Muscle of leg (tissue), 11 donors: ENCODE results near the gene C2orf76. TPM values are rescaled to one million over a fixed set of nuclear protein-coding genes. Genes with fewer than 3 reads are reported as not detected.

ENCODE experiments used
- DNase-seq: peaks from one replicate; pipeline ENCODE4 v3.0.0; 2013
- H3K27ac ChIP-seq: one replicate; pipeline ENCODE4 v1.5.1; 2013; ENCODE audit warnings: mild to moderate bottlenecking, low read length, control low read depth
- H3K27me3 ChIP-seq: one replicate; pipeline ENCODE4 v1.6.1; 2013; ENCODE audit warnings: low read length; ENCODE audit not compliant: control insufficient read depth, insufficient read depth
- H3K36me3 ChIP-seq: one replicate; pipeline ENCODE4 v1.6.1; 2013; ENCODE audit warnings: low read length; ENCODE audit not compliant: control insufficient read depth, insufficient read depth
- H3K4me1 ChIP-seq: one replicate; pipeline ENCODE4 v1.6.1; 2013; ENCODE audit warnings: low read length; ENCODE audit not compliant: control insufficient read depth, insufficient read depth
- H3K4me3 ChIP-seq: one replicate; pipeline ENCODE4 v1.5.1; 2013; ENCODE audit warnings: low read length, control low read depth
- H3K9me3 ChIP-seq: replicated peaks from 2 replicates; pipeline ENCODE4 v1.6.1; 2013; ENCODE audit warnings: low read depth, low read length; ENCODE audit not compliant: control insufficient read depth
- WGBS: methylation state at CpG from one replicate; pipeline ENCODE4 v1.1.5; 2013; ENCODE audit warnings: missing lambda C conversion rate; ENCODE audit not compliant: insufficient coverage; 5-methylcytosine and 5-hydroxymethylcytosine counted together
- polyA plus RNA-seq, 8 donors: library from polyadenylated mRNA; unstranded; fragments of 120-200 nt; gene quantifications; one replicate each; pipeline versions ENCODE4 v1.2.1 to v1.2.3, GENCODE V29; 2013; ENCODE audit warnings: inconsistent platforms in 1 of 8, low replicate concordance in 1 of 8; ENCODE audit not compliant: insufficient read length in 8 of 8, insufficient read depth in 1 of 8
- total RNA-seq: library from RNA; stranded (reverse); fragments of 120-200 nt; gene quantifications from one replicate; pipeline ENCODE4 v1.2.4, GENCODE V29; 2013

The C2orf76 gene
- total and polyA plus RNA-seq, 9 donors = 8.9 to 11.9 (median 9.8) TPM

GRCh38 chr2:119290859-119291587, 75.6 kb downstream of the C2orf76 start:
- H3K4me1 ChIP-seq = no peaks in the 10 kb centered on the region
- H3K4me3 ChIP-seq = no peak overlapping the region
- peak; percentile 70 for DNase-seq
- no peak overlapping the region for H3K27ac ChIP-seq
- no peaks in the 10 kb centered on the region for H3K9me3 ChIP-seq
- no peaks in the 10 kb centered on the region for H3K27me3 ChIP-seq
- 20% methylated on average over 6 of the region's 15 CpGs for WGBS
- no peaks in the 10 kb centered on the region for H3K36me3 ChIP-seq

DNA sequence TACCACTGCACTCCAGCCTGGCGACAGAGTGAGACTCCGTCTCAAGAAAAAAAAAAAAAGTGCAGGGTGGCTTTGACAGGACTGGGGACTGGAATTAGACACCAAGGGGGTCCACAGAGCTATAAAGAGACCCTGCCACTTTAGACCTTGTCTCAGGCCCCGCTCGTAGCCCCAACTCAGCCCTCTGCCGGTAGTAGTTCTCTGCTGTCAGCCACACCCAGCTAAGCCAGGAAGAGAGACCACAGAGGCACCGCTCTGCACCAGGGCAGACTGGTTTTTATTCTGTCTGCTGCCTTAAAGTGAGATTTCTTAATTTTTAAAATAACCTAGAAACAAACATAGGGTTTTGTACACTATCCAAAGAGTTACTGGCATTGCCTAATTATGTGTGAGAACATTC, 77.0 kb downstream of the C2orf76 start:
- no peak overlapping the region for H3K4me3 ChIP-seq
- no peaks in the 10 kb centered on the region for H3K27me3 ChIP-seq
- no peaks in the 10 kb centered on the region for H3K4me1 ChIP-seq
- DNase-seq = no peak
- no peak overlapping the region for H3K27ac ChIP-seq
- no peaks in the 10 kb centered on the region for H3K36me3 ChIP-seq
- no peaks in the 10 kb centered on the region for H3K9me3 ChIP-seq
- WGBS = 93% methylated on average over 2 of the region's 6 CpGs

DNA sequence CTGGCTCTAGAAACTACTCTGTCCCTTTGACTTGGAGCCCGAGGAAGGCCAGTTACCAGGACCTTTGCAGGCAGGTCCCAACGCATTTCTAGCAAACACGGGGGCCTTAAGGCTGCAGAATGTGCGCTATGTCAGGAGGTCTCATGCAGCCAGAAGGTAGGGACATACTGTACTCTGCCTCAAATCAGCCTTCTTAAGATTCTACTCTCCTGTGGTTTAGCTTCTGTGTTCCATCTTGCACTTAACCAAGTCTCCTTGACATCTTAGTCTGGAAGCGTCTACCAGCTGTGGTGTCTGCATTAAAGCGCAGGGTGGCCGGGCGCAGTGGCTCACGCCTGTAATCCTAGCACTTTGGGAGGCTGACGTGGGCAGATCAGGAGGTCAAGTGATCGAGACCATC, 77.5 kb downstream of the C2orf76 start:
- no peak overlapping the region for H3K27ac ChIP-seq
- H3K27me3 ChIP-seq = no peaks in the 10 kb centered on the region
- DNase-seq = no peak
- H3K36me3 ChIP-seq = no peaks in the 10 kb centered on the region
- 94% methylated on average over 7 of the region's 11 CpGs for WGBS
- no peak overlapping the region for H3K4me3 ChIP-seq
- H3K9me3 ChIP-seq = no peaks in the 10 kb centered on the region
- no peaks in the 10 kb centered on the region for H3K4me1 ChIP-seq

- H3K4me1 ChIP-seq = no peaks in the 10 kb centered on the region
- 93% methylated on average over 3 of the region's 6 CpGs for WGBS
- no peak overlapping the region for H3K27ac ChIP-seq
- H3K36me3 ChIP-seq = no peaks in the 10 kb centered on the region
- no peak for DNase-seq
- no peak overlapping the region for H3K4me3 ChIP-seq
- H3K9me3 ChIP-seq = no peaks in the 10 kb centered on the region
- no peaks in the 10 kb centered on the region for H3K27me3 ChIP-seq
Observed at GRCh38 chr2:119288576-119288975, 78.1 kb downstream of the C2orf76 start.

DNA sequence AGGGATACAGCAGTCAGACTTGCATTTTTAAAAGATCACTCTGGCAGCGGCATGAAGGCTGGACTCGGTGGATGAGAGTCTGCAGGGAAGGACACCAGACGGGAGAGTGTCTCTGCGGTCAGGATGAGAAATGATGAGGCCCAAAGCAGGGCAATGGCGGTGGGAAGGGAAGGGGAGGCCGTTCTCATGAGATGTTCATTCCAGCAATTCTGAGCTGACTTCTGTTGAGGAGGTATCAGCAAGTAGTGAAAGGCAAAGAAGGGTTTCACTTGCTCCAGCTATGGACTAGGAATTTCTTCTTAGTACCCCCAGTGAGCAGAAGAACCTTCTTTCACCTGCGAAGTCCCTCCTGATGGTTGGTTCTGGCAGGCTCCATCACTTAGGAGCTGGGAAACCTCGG, 80.0 kb downstream of the C2orf76 start:
- no peaks in the 10 kb centered on the region for H3K9me3 ChIP-seq
- H3K27ac ChIP-seq = no peak overlapping the region
- H3K4me1 ChIP-seq = no peaks in the 10 kb centered on the region
- no peak overlapping the region for H3K4me3 ChIP-seq
- DNase-seq = no peak
- H3K27me3 ChIP-seq = no peaks in the 10 kb centered on the region
- 87% methylated on average over 5 of the region's 8 CpGs for WGBS
- H3K36me3 ChIP-seq = no peaks in the 10 kb centered on the region

DNA sequence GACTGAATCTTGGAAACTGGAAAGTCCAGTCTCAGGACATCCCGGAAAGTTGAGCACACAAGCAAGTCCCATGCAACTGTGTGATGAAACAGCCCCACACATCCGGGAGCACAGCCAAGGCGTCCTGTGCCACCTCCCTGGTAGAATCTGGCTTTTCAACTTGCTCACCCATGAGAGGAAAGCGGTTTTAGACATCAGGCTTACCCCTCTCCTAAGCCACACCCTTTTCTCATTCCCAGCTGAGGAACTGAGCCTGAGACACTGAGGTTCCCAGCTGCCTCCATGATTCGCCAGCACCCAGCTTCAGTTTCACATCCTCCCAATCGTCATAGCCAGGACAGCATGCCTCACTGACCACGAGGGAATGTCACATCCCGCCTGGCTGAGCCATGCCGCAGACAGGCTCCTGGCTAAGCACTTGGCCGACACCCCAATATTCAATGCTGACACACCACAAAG, 82.7 kb downstream of the C2orf76 start:
- Histone ChIP-seq H3K27me3 (no peaks in the 10 kb centered on the region), H3K4me3 (no peak overlapping the region), H3K27ac (no peak overlapping the region), H3K9me3 (no peaks in the 10 kb centered on the region), H3K36me3 (no peaks in the 10 kb centered on the region), H3K4me1 (no peaks in the 10 kb centered on the region)
- peak; percentile 43 for DNase-seq
- WGBS = 55% methylated on average over 8 of the region's 10 CpGs

DNA sequence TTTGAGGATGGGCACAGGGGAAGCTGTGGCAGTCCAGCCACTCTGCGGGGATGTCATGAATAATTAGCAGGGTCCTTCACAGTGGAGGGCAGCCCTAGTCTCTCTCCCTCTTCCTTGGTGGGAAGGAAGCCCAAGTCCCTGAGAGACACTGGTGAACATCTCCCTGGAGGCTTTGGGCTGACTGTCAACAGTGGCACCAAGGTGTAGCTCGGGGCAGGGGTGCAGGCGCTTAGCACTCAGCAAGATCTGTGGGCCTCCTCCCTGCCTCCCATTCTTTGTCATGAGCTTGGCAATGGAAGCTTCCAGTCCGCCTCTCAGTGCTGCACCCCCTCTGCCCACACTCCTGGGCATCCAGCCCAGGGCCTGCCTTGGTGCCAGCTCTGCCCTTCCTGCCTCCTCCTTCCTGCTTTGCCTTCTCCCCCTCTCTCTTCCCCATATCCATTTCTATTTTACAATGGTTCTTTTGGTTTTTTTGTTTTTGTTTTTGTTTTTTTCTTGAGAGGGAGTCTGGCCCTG, 83.6 kb downstream of the C2orf76 start:
- Histone ChIP-seq H3K27me3 (no peaks in the 10 kb centered on the region), H3K4me3 (no peak overlapping the region), H3K9me3 (no peaks in the 10 kb centered on the region), H3K36me3 (no peaks in the 10 kb centered on the region), H3K4me1 (no peaks in the 10 kb centered on the region), H3K27ac (no peak overlapping the region)
- DNase-seq = no peak
- 93% methylated on average over 4 of the region's 4 CpGs for WGBS

DNA sequence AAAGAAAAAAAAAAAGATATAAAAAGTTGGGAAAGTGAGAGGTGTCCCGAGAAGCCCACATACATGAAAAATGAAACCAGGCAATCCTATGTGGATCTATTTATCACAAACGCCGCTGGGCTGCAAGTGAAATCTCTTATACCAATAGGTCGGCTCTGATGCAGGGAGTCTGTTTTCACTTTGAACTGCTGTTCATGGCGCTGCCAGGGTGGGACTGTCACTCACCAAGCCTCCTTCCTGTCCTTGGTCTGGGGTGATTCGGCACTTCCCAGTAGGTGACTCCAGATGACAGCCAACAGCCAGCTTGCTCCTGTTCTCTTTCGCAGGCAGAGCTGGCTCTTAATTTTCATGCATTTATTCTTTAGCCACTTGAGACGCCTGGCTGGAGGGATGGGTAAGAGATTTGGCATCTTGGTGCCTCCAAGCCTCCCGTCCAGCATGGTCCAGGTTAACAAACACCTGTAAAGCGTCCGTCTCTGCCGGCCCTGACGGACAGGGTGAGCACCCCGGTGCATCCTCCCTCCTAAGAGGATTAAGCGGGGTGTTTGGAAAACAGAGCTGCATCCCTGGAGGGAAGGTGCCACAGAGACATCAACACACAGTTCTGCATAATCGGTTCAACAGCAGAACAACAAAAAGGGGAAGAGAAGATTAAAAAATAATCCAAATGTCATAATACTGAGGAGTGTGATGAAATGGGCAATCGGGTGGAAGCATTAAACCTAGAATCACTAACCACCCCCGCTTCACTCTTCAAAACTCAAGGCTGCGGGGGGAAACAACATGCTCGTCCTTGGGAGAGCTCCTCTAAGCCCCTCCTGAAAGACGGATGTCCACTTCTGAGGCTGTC, 84.3 kb downstream of the C2orf76 start:
- 78% methylated on average over 9 of the region's 21 CpGs for WGBS

DNA sequence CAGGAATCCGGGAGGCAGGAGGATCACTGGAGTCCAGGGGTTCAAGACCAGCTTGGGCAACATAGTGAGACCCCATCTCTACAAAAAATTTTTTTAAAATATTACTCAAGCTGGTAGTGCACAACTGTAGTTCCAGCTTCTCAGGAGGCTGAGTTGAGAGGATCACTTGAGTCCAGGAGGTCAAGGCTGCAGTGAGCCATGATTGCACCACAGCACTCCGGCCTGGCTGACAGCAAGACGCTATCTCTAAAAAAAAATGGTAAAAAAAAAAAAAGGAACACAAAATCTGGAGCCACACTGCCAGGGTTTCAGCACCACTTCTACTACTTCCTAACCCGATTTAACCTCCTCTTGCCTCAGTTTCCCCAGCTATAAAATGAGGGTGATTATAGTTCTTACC, 86.0 kb downstream of the C2orf76 start:
- Histone ChIP-seq H3K9me3 (no peaks in the 10 kb centered on the region), H3K4me3 (no peak overlapping the region), H3K27me3 (no peaks in the 10 kb centered on the region), H3K36me3 (no peaks in the 10 kb centered on the region), H3K27ac (no peak overlapping the region), H3K4me1 (no peaks in the 10 kb centered on the region)
- 83% methylated on average over 1 of the region's 4 CpGs for WGBS
- DNase-seq = no peak

More for the DNA sequence above, 84.3 kb downstream of the C2orf76 start:
- Histone ChIP-seq H3K9me3 (no peaks in the 10 kb centered on the region), H3K4me3 (no peak overlapping the region), H3K4me1 (no peaks in the 10 kb centered on the region), H3K36me3 (no peaks in the 10 kb centered on the region), H3K27ac (no peak overlapping the region), H3K27me3 (no peaks in the 10 kb centered on the region)
- DNase-seq = no peak

DNA sequence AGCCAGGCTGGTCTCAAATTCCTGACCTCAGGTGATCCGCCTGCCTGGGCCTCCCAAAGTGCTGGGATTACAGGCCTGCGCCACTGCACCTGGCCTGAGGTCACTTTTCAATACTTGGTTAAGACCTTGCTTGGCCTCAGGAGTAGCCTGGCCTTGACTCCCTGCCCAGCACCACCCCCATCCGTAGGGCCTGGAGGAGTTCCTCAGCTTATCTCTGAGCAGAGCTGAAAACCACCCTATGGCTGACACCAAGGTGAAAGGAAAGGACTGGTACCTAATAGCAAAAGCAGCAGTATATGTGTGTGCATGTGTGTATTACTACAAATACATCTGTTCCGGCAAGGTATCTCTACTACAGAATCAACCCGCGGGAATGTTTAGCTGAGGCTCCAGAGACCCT, 87.0 kb downstream of the C2orf76 start:
- Histone ChIP-seq H3K36me3 (no peaks in the 10 kb centered on the region), H3K9me3 (no peaks in the 10 kb centered on the region), H3K4me1 (no peaks in the 10 kb centered on the region), H3K27me3 (no peaks in the 10 kb centered on the region), H3K27ac (no peak overlapping the region), H3K4me3 (no peak overlapping the region)
- 88% methylated on average over 2 of the region's 6 CpGs for WGBS
- DNase-seq = no peak
